KMS-11 (cell line): ENCODE measurements around the gene PROCR.

Source experiments
- H2AFZ ChIP-seq: fragments of 200-600 bp; sonication (generic); 2 replicates; pipeline ENCODE4 v1.6.1; 2016; ENCODE audit warnings: antibody characterized with exemption, mixed run types, low read depth
- H3K27ac ChIP-seq: fragments of 200-600 bp; sonication (generic); 2 replicates; pipeline ENCODE4 v1.6.1; 2016; ENCODE audit warnings: mild to moderate bottlenecking, mixed run types
- H3K27me3 ChIP-seq: fragments of 200-600 bp; sonication (generic); 2 replicates; pipeline ENCODE4 v1.6.1; 2017; ENCODE audit warnings: mild to moderate bottlenecking, low read depth, mixed run types, moderate library complexity; ENCODE audit not compliant: insufficient read depth
- H3K36me3 ChIP-seq: fragments of 200-600 bp; sonication (generic); 2 replicates; pipeline ENCODE4 v1.6.1; 2017; ENCODE audit warnings: mild to moderate bottlenecking, mixed run types; ENCODE audit not compliant: insufficient read depth
- H3K4me1 ChIP-seq: fragments of 200-600 bp; sonication (generic); 2 replicates; pipeline ENCODE4 v1.6.1; 2016; ENCODE audit warnings: mild to moderate bottlenecking, low read depth, mixed run types; ENCODE audit not compliant: poor library complexity, severe bottlenecking
- H3K4me2 ChIP-seq: fragments of 200-600 bp; sonication (generic); 2 replicates; pipeline ENCODE4 v1.7.0; 2016; ENCODE audit warnings: mild to moderate bottlenecking, mixed run types
- H3K4me3 ChIP-seq: fragments of 200-600 bp; sonication (generic); IDR thresholded peaks from 2 replicates; pipeline ENCODE4 v1.6.1; 2017; ENCODE audit warnings: low read depth, low read length, mixed read lengths; ENCODE audit not compliant: insufficient read depth
- H3K79me2 ChIP-seq: fragments of 200-600 bp; sonication (generic); 2 replicates; pipeline ENCODE4 v1.6.1; 2016; ENCODE audit warnings: low read depth, mixed run types; ENCODE audit not compliant: insufficient read depth
- H3K9ac ChIP-seq: fragments of 200-600 bp; sonication (generic); 2 replicates; pipeline ENCODE4 v1.6.1; 2016; ENCODE audit warnings: mild to moderate bottlenecking, mixed run types
- H4K20me1 ChIP-seq: fragments of 200-600 bp; sonication (generic); 2 replicates; pipeline ENCODE4 v1.6.1; 2016; ENCODE audit warnings: mild to moderate bottlenecking, mixed run types; ENCODE audit not compliant: insufficient read depth
- CTCF ChIP-seq: fragments of 200-600 bp; sonication (generic); conservative IDR thresholded peaks from 2 replicates; pipeline ENCODE4 v1.6.1; 2017; ENCODE audit warnings: low read depth, mild to moderate bottlenecking, antibody characterized with exemption, low read length, moderate library complexity, mixed read lengths

PROCR gene

GRCh38 chr20:35171438-35171752 lies 477 bp upstream of the PROCR start:
- Histone ChIP-seq H3K79me2 (no peaks in the 10 kb centered on the region), H3K9ac (no peak overlapping the region), H3K4me1 (no peaks in the 10 kb centered on the region), H4K20me1 (no peaks in the 10 kb centered on the region), H3K27ac (no peak overlapping the region), H3K4me2 (no peak overlapping the region), H2AFZ (no peak overlapping the region), H3K36me3 (no peaks in the 10 kb centered on the region), H3K27me3 (no peaks in the 10 kb centered on the region), H3K4me3 (no peak overlapping the region)
- TF ChIP-seq CTCF, result no peak

GRCh38 chr20:35172434-35172806 lies 548 bp downstream of the PROCR start:
- Histone ChIP-seq H3K27me3 (no peaks in the 10 kb centered on the region), H2AFZ (no peak overlapping the region), H3K4me3 (no peak overlapping the region), H3K4me2 (no peak overlapping the region), H4K20me1 (no peaks in the 10 kb centered on the region), H3K79me2 (no peaks in the 10 kb centered on the region), H3K36me3 (no peaks in the 10 kb centered on the region), H3K4me1 (no peaks in the 10 kb centered on the region), H3K27ac (no peak overlapping the region), H3K9ac (no peak overlapping the region)
- no peak for TF ChIP-seq CTCF

- Histone ChIP-seq H3K27ac (no peak overlapping the region), H3K4me2 (no peak overlapping the region)
- no peak for TF ChIP-seq CTCF
Measured at GRCh38 chr20:35173576-35174192, 1.8 kb downstream of the PROCR start.

GRCh38 chr20:35174458-35175216 lies 2.8 kb downstream of the PROCR start:
- no peak overlapping the region for H3K4me3 ChIP-seq
- no peak overlapping the region for H3K9ac ChIP-seq
- no peak overlapping the region for H3K27ac ChIP-seq
- no peak for TF ChIP-seq CTCF
- H2AFZ ChIP-seq, result no peak overlapping the region
- H3K4me2 ChIP-seq, result no peak overlapping the region
- H3K79me2 ChIP-seq, result no peaks in the 10 kb centered on the region
- no peaks in the 10 kb centered on the region for H3K36me3 ChIP-seq
- H4K20me1 ChIP-seq, result no peaks in the 10 kb centered on the region
- H3K27me3 ChIP-seq, result no peaks in the 10 kb centered on the region
- H3K4me1 ChIP-seq, result no peaks in the 10 kb centered on the region

More at GRCh38 chr20:35173576-35174192, 1.8 kb downstream of the PROCR start:
- no peak overlapping the region for H3K4me3 ChIP-seq
- no peaks in the 10 kb centered on the region for H3K4me1 ChIP-seq
- H2AFZ ChIP-seq, result no peak overlapping the region
- H3K36me3 ChIP-seq, result no peaks in the 10 kb centered on the region
- no peaks in the 10 kb centered on the region for H3K27me3 ChIP-seq
- no peak overlapping the region for H3K9ac ChIP-seq
- H3K79me2 ChIP-seq, result no peaks in the 10 kb centered on the region
- H4K20me1 ChIP-seq, result no peaks in the 10 kb centered on the region
